ENCODE results near the gene TP53.

The TP53 gene

DNA sequence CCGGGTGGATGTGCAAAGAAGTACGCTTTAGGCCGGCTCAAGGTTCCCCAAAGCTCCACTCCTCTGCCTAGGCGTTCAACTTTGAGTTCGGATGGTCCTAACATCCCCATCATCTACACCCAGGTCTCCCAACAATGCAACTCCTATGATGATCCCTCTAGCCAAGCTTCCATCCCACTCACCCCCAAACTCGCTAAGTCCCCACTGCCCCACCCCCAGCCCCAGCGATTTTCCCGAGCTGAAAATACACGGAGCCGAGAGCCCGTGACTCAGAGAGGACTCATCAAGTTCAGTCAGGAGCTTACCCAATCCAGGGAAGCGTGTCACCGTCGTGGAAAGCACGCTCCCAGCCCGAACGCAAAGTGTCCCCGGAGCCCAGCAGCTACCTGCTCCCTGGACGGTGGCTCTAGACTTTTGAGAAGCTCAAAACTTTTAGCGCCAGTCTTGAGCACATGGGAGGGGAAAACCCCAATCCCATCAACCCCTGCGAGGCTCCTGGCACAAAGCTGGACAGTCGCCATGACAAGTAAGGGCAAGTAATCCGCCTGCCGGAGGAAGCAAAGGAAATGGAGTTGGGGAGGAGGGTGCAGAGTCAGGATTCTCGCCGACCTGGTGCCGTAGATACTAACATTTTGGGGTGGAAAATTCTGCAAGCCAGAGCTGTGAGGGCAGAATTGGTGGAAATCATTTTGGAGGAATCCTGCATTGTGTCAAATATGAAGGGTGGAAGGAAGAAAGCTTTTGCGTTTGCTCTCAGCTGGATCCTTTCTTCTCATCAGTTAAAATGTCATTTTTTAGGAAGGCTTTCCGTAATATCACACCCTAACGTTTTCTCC lies at the start of gene TP53:
Gene TP53, minus strand, starts transcription at position 419 of the 836 bp plus-strand sequence. CDS start 10,896 bp downstream, outside the sequence.
- DNase-seq (ENCODE audit: low read depth, low spot score): peak; percentile 95

GRCh38 chr17:7732981-7733539 lies 45.8 kb upstream of the TP53 start:
- no peak for DNase-seq (ENCODE audit: low read depth, low spot score)

DNA sequence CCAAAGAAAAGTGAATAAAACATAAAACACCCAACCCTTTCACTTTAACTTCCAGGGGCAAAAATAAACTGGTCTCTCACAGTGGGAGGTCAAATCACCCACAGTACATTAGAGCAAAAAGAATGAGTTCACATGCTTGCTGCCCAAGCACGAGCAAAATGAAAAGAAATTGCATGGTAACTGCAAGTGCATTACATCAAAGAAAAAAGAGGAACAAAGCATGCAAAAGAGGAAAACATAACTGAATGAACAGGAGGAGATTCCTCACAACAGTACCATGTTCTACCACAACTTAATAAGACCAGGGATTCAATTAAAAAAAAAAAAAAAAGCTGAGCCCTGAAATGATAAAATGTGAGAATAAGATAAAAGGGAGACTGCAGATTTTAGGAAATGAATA lies 42.5 kb upstream of the TP53 start:
- no peak for DNase-seq (ENCODE audit: low read depth, low spot score)

- DNase-seq (ENCODE audit: low read depth, low spot score): no peak
Observed at GRCh38 chr17:7727886-7728285, 40.6 kb upstream of the TP53 start.

GRCh38 chr17:7721612-7722011 lies 34.3 kb upstream of the TP53 start:
- no peak for DNase-seq (ENCODE audit: low read depth, low spot score)

DNA sequence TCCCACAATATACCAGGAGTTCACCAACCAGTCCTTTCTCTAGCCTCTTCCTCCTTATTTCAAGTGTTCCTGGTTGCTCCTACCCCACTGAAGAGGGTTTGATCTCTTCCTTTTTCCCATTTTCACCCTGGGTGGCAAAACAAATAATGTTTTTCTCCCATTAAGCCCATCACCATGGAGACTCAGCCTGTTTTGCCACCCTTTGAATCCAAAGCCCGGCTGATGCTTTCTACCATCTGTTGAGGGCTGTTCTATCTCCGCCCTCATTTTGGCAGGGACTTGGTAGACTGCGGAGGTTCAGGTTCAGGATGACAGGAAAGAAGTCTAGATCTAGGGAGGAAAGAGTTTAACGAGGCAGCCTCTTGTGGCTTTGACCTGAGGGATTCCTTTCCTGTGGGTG lies 32.8 kb upstream of the TP53 start:
- DNase-seq (ENCODE audit: low read depth, low spot score): no peak

DNA sequence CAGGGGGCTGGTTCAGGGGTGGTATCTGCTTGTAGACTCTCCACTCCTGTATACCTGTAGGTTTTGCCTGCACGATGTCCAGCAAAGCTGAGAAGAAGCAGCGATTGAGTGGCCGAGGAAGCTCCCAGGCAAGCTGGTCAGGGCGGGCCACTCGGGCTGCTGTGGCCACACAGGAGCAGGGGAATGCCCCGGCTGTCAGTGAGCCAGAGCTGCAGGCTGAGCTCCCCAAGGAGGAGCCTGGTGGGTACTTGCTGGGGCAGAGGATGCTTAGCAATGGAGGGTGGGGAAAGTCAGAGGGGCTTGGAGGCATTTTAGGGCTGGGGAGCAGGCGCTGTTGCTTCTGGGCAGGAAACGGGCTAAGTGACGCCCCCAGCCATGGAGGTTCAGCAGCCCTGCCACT lies 32.4 kb upstream of the TP53 start:
- no peak for DNase-seq (ENCODE audit: low read depth, low spot score)

DNA sequence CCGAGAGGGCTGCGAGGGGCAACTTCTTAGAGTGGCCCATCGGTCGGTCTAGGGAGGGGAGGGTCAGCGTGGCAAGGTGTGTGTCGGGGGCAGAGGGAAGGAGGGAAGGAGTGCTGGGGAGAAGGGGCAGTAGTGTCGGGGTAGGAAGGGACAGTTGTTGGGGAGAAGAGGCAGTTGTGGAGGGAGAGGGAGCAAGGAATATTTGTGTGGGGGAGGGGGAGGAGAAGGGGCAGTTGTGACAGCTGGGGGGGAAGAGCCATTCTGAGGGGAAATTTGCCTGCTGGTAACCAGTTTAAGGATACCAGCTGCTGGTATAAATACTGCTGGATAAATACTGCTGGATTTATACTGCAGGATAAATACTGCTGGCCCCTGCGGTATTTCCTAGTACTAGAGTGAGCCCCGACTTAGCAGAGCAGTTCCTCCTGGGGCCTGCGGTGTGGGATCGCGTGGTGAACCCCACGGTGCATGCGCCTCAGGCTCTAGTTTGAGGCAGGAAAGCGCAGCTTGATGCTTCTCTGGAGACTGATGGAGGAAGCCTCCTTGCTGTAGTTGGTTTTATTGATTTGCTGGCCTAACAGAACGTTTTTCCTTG lies 30.6 kb upstream of the TP53 start:
- no peak for DNase-seq (ENCODE audit: low read depth, low spot score)

DNA sequence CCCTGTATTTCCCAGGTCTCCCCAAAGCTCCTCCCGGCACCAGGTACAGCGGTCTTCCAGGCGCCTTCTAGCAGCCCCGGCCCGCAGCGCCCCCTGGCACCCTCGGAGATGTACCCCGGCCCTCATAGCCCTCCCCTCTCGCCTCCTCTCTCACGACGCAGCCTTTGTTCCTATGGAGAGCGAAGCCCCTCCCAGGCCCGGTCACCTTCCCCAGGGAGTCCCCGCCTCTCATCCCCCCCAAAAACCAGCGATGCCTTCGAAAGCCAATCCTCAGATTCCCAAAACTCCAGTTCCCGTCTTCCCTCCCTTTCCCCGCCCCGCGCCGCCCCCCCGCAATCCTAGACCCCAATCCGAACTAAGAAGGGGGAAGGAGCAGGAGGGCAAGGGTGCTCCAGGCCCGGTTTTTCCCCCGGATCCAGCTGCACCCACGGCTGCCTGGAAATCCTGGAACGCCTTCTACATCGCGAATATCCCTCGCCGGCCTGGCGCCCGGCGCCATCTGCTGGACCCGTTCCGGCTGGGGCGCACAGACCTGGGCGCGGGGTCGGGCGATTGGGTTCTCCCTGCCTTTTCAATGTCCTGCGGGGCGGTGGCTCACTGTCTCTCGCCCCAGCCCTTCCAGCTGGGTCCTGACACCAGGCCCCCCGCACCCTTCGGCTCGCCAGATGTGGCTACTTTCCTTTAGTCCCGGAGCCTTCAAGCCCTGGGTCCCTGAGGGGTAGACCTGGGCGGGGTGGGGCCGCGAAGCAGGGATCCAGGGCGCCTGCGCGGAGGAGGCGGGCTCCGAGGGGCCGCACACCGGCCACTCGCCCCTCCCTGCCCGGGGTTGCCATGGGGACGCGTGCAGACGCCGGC lies 29.8 kb upstream of the TP53 start, which contains the start of gene DNAH2:
Gene DNAH2, plus strand, starts transcription at position 844 of the 855 bp plus-strand sequence. CDS start 1,991 bp downstream, outside the sequence.
- peak; percentile 96 for DNase-seq (ENCODE audit: low read depth, low spot score)

- no peak for DNase-seq (ENCODE audit: low read depth, low spot score)
Observed at GRCh38 chr17:7715936-7716886, 28.9 kb upstream of the TP53 start.

DNA sequence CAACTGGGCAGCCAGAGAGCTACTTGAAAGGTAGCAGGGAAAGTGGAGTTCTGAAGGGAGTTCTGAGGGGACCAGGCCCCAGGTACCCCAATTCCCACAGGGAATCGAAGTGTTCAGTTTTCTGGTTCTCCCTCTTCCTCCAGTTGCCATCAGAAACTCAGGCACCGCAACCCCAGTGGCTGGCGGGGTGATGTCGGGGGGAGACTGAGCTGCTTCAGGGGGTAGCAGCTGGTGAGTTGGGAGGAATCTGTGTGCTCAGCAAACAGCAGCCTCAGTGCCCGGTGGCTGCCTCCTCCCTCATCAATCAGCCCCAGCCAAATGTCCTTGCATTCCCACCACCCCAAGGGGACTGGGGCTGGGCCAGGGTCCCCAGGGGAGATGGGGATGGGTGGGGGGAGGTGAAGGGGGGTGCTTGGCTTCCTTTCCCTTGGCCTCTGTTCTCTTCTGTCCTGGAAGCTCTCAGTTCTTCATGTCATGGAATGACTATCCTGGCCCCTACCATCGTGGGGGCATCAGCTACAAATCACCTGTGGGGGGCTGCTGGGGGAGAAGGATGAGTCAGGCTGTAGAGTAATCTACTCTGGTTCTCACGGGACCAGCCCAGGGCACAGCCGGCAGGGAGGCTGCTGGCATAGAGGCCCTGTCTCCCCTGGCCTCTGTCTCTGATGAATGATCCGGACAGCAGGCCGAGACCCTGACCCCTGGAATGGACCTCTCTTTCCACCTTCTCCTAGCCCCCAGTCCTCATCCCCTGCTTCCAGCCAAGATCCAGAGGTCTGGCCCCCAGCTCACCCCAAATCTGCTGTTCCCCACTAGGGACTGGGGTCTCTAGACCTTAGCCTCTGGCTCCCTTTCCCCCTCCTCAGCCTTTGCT lies 27.7 kb upstream of the TP53 start:
- no peak for DNase-seq (ENCODE audit: low read depth, low spot score)

DNA sequence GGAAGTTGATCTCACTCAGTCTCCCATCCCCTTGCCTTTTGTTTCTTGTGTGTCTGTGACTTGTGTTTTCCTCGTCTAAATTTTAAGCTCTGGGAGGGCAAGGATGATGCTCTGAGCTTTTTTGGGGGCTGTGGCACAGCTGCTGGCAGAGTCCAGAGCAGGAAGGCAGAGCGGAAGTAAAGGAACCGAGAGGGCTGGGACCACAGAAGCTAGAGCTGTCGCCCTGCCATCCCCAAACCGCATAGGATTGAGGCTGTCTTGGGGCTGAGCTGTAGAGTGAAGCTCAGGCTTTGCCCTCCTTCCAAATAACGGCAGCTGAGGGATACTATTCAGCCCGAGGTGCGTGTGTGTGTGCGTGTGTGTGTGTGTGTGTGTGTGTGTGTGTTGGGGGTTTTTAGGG lies 26.5 kb upstream of the TP53 start:
- DNase-seq (ENCODE audit: low read depth, low spot score): no peak

DNA sequence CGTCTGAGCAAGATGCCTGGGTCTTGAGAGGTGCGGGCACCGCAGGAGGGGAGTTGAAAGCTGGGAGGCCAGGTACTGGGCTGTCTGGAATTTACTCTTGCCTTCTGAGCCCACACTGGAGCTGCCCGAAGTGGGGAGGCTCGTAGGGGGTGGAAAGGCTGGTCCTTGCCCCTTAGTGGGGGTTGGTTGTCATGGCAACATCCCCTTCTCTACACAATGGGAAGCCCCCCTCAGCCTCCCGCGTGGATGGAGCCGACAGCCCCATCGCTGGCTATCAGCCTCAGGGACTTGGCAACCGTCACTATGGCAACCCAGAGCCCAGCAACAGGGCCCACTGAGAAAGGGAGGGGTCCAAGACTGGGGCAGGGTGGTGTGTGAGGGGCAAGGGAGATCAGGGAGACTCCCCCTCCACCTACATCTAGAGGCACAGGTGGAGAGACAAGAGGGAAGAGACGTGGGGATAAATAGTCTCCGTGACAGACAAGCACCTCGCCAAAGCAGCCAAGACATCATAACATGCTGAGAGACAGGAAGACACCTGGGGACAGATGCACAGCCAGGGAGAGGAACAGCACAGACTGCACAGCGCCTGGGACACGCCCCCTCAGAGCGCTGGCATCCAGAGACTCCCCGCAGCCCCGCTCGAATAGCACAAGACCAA lies 25.0 kb upstream of the TP53 start:
- peak; percentile 31 for DNase-seq (ENCODE audit: low read depth, low spot score)

DNA sequence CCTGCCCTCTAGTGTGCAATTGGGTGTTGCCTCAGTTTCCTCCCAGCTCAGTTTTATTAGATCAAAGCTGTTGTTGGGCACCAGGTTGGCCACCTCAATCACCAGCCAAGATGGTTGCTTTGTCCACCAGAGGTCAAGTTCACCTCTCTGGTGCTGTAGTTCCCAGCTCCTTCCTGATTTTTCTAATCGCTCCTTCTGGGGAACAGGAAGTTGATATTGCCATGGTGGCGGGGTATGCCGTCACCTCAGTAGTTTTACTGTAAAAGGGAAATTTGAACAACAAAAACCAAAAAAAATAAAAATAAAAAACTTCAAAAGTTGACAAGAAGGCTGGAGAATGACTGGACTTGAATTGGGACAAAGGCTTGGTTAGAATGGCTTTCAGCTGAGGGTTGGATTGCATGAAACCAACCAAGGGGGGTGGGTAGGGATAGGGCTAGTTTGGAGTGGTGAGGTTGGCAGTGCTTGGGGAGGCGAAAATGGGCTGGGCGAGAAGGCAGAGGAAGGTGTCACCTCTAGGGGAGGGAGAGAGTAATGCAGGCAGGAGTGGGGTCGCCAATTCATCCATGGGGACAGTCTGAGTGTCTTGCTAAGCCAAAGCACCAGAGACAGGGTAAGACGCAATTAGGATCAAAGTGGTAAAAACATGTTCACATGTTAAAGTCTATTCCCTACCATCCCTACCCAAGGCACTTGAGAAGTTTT lies 23.9 kb upstream of the TP53 start:
- no peak for DNase-seq (ENCODE audit: low read depth, low spot score)

DNA sequence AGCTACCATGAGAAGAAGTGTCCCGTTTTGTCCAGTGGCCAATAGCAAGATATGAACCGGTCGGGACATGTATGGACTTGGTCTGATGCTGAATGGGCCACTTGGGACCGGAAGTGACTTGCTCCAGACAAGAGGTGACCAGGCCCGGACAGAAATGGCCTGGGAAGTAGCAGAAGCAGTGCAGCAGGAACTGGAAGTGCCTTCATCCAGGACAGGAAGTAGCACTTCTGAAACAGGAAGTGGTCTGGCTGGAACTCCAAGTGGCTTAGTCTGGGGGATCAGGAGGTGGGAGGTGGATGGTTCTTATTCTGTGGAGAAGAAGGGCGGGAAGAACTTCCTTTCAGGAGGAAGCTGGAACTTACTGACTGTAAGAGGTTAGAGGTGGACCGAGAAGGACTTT lies 23.0 kb upstream of the TP53 start:
- DNase-seq (ENCODE audit: low read depth, low spot score): no peak

GRCh38 chr17:7709031-7709430 lies 21.7 kb upstream of the TP53 start:
- no peak for DNase-seq (ENCODE audit: low read depth, low spot score)

GRCh38 chr17:7707858-7708750 lies 20.8 kb upstream of the TP53 start:
- DNase-seq (ENCODE audit: low read depth, low spot score): no peak

DNA sequence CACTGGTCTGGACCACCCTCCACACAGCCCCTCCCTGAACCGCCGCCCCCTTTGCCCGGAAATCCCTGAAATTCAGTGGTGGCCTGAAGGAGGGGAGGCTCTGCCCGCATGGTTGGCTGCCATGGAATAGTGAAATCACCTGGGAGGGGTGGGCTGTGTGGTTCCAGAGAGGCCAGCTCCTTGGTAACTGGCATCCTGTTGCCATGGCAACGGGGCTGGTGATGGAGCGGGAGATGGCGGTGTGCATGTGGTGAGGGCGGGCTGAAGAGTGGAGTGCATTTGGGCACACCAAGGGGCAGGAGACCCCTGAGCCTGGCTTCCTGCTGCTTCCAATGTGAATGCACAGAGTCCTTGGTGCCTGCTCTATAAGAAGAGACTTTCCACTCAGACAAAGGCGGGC lies 20.2 kb upstream of the TP53 start:
- peak; percentile 18 for DNase-seq (ENCODE audit: low read depth, low spot score)
